ENCODE data around the gene FAT1. TPM values are rescaled to one million over a fixed set of nuclear protein-coding genes. Genes with fewer than 3 reads are reported as not detected.

The FAT1 gene
- total RNA-seq, 1 donor from 2014 or later, result 67.7 TPM

- Mint-ChIP-seq H3K27ac (ENCODE audit: unreplicated experiment) (no peak overlapping the region), H3K4me3 (ENCODE audit: unreplicated experiment) (no peak overlapping the region), H3K4me1 (ENCODE audit: unreplicated experiment) (no peaks in the 10 kb centered on the region), H3K27me3 (ENCODE audit: unreplicated experiment) (no peaks in the 10 kb centered on the region), H3K9me3 (ENCODE audit: unreplicated experiment) (no peaks in the 10 kb centered on the region), H3K36me3 (ENCODE audit: low read depth, unreplicated experiment) (peaks cover 23% of the 10 kb centered on the region)
- DNase-seq (ENCODE audit: low spot score), result no peak
- TF ChIP-seq CTCF (IDR thresholded peaks at IDR 0.05; ENCODE audit: unreplicated experiment), result no peak
Observed at GRCh38 chr4:186709517-186709916, 14.1 kb downstream of the FAT1 start.

GRCh38 chr4:186708554-186708953, 15.1 kb downstream of the FAT1 start:
- no peaks in the 10 kb centered on the region for H3K9me3 Mint-ChIP-seq (ENCODE audit: unreplicated experiment)
- no peaks in the 10 kb centered on the region for H3K4me1 Mint-ChIP-seq (ENCODE audit: unreplicated experiment)
- TF ChIP-seq CTCF (IDR thresholded peaks at IDR 0.05; ENCODE audit: unreplicated experiment), result no peak
- no peak overlapping the region for H3K4me3 Mint-ChIP-seq (ENCODE audit: unreplicated experiment)
- DNase-seq (ENCODE audit: low spot score), result no peak
- no peak overlapping the region for H3K27ac Mint-ChIP-seq (ENCODE audit: unreplicated experiment)
- H3K36me3 Mint-ChIP-seq (ENCODE audit: low read depth, unreplicated experiment), result peaks cover 23% of the 10 kb centered on the region
- H3K27me3 Mint-ChIP-seq (ENCODE audit: unreplicated experiment), result no peaks in the 10 kb centered on the region

GRCh38 chr4:186707996-186708395, 15.7 kb downstream of the FAT1 start:
- H3K27me3 Mint-ChIP-seq (ENCODE audit: unreplicated experiment), result no peaks in the 10 kb centered on the region
- H3K4me1 Mint-ChIP-seq (ENCODE audit: unreplicated experiment), result no peaks in the 10 kb centered on the region
- no peaks in the 10 kb centered on the region for H3K9me3 Mint-ChIP-seq (ENCODE audit: unreplicated experiment)
- DNase-seq (ENCODE audit: low spot score), result no peak
- H3K36me3 Mint-ChIP-seq (ENCODE audit: low read depth, unreplicated experiment), result peaks cover 23% of the 10 kb centered on the region
- H3K27ac Mint-ChIP-seq (ENCODE audit: unreplicated experiment), result no peak overlapping the region
- TF ChIP-seq CTCF (IDR thresholded peaks at IDR 0.05; ENCODE audit: unreplicated experiment), result no peak
- no peak overlapping the region for H3K4me3 Mint-ChIP-seq (ENCODE audit: unreplicated experiment)

GRCh38 chr4:186707574-186707973, 16.1 kb downstream of the FAT1 start:
- Mint-ChIP-seq H3K27me3 (ENCODE audit: unreplicated experiment) (no peaks in the 10 kb centered on the region), H3K4me3 (ENCODE audit: unreplicated experiment) (no peak overlapping the region), H3K27ac (ENCODE audit: unreplicated experiment) (no peak overlapping the region), H3K9me3 (ENCODE audit: unreplicated experiment) (no peaks in the 10 kb centered on the region), H3K4me1 (ENCODE audit: unreplicated experiment) (no peaks in the 10 kb centered on the region), H3K36me3 (ENCODE audit: low read depth, unreplicated experiment) (peaks cover 23% of the 10 kb centered on the region)
- no peak for TF ChIP-seq CTCF (IDR thresholded peaks at IDR 0.05; ENCODE audit: unreplicated experiment)
- no peak for DNase-seq (ENCODE audit: low spot score)

GRCh38 chr4:186704057-186704456, 19.6 kb downstream of the FAT1 start:
- no peak for DNase-seq (ENCODE audit: low spot score)
- H3K27ac Mint-ChIP-seq (ENCODE audit: unreplicated experiment), result no peak overlapping the region
- TF ChIP-seq CTCF (IDR thresholded peaks at IDR 0.05; ENCODE audit: unreplicated experiment), result no peak
- peaks cover 18% of the 10 kb centered on the region for H3K36me3 Mint-ChIP-seq (ENCODE audit: low read depth, unreplicated experiment)
- H3K27me3 Mint-ChIP-seq (ENCODE audit: unreplicated experiment), result no peaks in the 10 kb centered on the region
- no peak overlapping the region for H3K4me3 Mint-ChIP-seq (ENCODE audit: unreplicated experiment)
- peaks cover 9% of the 10 kb centered on the region for H3K4me1 Mint-ChIP-seq (ENCODE audit: unreplicated experiment)
- H3K9me3 Mint-ChIP-seq (ENCODE audit: unreplicated experiment), result no peaks in the 10 kb centered on the region
